K562 (cell line): ENCODE data around the gene ABCA13.

Experiments
- CBX3 ChIP-seq, 2 experiments: IDR thresholded peaks; 1 replicate in 1 of 2; 2 replicates in 1 of 2; pipeline ENCODE4 v1.6.1; 2012; ENCODE audit warnings: inconsistent platforms in 2 of 2, low read length in 2 of 2, borderline replicate concordance in 1 of 2, control low read depth in 1 of 2
- MEF2A ChIP-seq: IDR thresholded peaks from 2 replicates; pipeline ENCODE4 v1.6.1; 2011; ENCODE audit warnings: low read depth, mild to moderate bottlenecking, low read length, moderate library complexity; ENCODE audit not compliant: control insufficient read depth
- TRIM24 ChIP-seq, 2 experiments: fragments of 450-650 bp; IDR thresholded peaks; 2 replicates each; pipeline ENCODE4 v1.6.1; 2016

- TF ChIP-seq TRIM24 (IDR thresholded peaks at IDR 0.05) (no peak), MEF2A (no peak), CBX3 (IDR thresholded peaks at IDR 0.05; ENCODE audit: borderline replicate concordance in 1 of 2, low read length in 2 of 2) (no peak)
Observed at GRCh38 chr7:48660306-48660870, 489.1 kb downstream of the ABCA13 start.
